ENCODE data around the gene DHX8. TPM values are rescaled to one million over a fixed set of nuclear protein-coding genes. Genes with fewer than 3 reads are reported as not detected.

The DHX8 gene
- total RNA-seq, 4 donors from 2014 or later = 31.4 to 864 (median 78.8) TPM

DNA sequence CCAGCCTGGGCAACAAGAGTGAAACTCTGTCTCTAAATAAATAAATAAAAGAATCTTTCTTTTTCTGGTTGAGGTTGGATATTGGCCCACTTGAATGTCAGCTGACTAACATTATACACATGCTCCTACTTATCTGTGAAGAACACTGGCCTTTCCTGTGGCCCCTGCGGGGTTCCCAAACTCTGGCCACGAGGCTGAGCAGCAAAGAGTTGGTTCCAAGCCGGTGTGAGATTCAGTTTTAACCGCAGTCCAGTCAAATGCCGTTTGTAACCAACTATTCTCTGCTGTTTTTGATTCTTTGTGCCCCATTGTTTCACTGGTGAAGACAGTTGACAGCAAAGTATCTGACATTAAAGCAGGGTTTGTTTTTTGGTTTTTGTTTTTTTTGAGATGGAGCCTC is 51.1 kb downstream of the DHX8 start:
- no peaks in the 10 kb centered on the region for H3K9me3 ChIP-seq
- TF ChIP-seq CTCF (IDR thresholded peaks at IDR 0.05) = no peak
- TF ChIP-seq POLR2A (IDR thresholded peaks at IDR 0.05) = no peak
- no peak overlapping the region for H3K4me3 ChIP-seq (replicated peaks in 1 of 3)
- H3K4me1 ChIP-seq = peaks cover 17 to 25% of the 10 kb centered on the region in 2 donors
- DNase-seq = no peak
- H3K27me3 ChIP-seq = no peaks in the 10 kb centered on the region
- H3K27ac ChIP-seq = no peak overlapping the region
- intact Hi-C loops (cut with DNase I) = no loop called here
- 89 to 91% methylated on average over 5 of the region's 5 CpGs for WGBS, 2 donors
- no peaks in the 10 kb centered on the region for H3K36me3 ChIP-seq

GRCh38 chr17:43536236-43536992 is 52.6 kb downstream of the DHX8 start:
- intact Hi-C loops (cut with DNase I) = no loop called here
- WGBS, 2 donors = 87 to 88% methylated on average over 6 of the region's 6 CpGs

GRCh38 chr17:43540821-43541674 is 57.3 kb downstream of the DHX8 start:
- Histone ChIP-seq H3K4me1 (peaks cover 8 to 21% of the 10 kb centered on the region in 2 donors), H3K4me3 (replicated peaks in 1 of 3) (no peak overlapping the region), H3K27ac (no peak overlapping the region), H3K27me3 (no peaks in the 10 kb centered on the region), H3K36me3 (no peaks in the 10 kb centered on the region), H3K9me3 (no peaks in the 10 kb centered on the region)
- TF ChIP-seq CTCF (IDR thresholded peaks at IDR 0.05) (no peak), POLR2A (IDR thresholded peaks at IDR 0.05) (no peak)
- 72 to 83% methylated on average over 11 of the region's 11 CpGs for WGBS, 2 donors
- intact Hi-C loops (cut with DNase I) = no loop called here
- DNase-seq = no peak

More at GRCh38 chr17:43536236-43536992, 52.6 kb downstream of the DHX8 start:
- TF ChIP-seq POLR2A (IDR thresholded peaks at IDR 0.05) (no peak), CTCF (IDR thresholded peaks at IDR 0.05) (no peak)
- H3K4me3 ChIP-seq (replicated peaks in 1 of 3) = no peak overlapping the region
- no peaks in the 10 kb centered on the region for H3K36me3 ChIP-seq
- no peak for DNase-seq
- H3K27me3 ChIP-seq = no peaks in the 10 kb centered on the region
- H3K4me1 ChIP-seq = peaks cover 4 to 12% of the 10 kb centered on the region in 2 donors
- H3K9me3 ChIP-seq = no peaks in the 10 kb centered on the region
- no peak overlapping the region for H3K27ac ChIP-seq

DNA sequence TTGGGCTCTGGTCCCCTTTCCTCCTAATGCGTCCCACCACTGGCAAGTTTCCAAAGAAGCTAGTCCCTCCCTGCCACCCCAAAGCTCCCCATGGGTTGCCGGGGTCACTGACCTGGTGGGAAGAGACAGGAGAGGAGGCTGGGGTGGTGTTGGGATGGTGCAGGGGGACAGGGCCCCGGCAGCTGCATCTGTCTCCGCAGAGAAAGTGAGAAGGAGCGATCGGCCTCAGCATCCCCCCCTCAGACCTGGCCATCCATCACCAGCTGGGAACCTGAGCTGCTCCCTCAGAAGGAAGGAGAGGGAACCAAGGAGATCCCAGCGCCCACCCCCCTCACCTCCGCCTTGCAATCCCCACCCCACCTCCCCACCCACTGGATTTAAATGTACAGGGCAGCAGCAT is 59.1 kb downstream of the DHX8 start:
- Histone ChIP-seq H3K36me3 (no peaks in the 10 kb centered on the region), H3K27me3 (no peaks in the 10 kb centered on the region), H3K27ac (no peak overlapping the region), H3K4me1 (peaks cover 14 to 25% of the 10 kb centered on the region in 2 donors), H3K9me3 (no peaks in the 10 kb centered on the region), H3K4me3 (replicated peaks in 1 of 3) (no peak overlapping the region)
- 80% methylated on average over 5 of the region's 8 CpGs for WGBS, 2 donors
- intact Hi-C loops (cut with DNase I) = no loop called here
- no peak for TF ChIP-seq POLR2A (IDR thresholded peaks at IDR 0.05)
- no peak for TF ChIP-seq CTCF (IDR thresholded peaks at IDR 0.05)
- DNase-seq = no peak

DNA sequence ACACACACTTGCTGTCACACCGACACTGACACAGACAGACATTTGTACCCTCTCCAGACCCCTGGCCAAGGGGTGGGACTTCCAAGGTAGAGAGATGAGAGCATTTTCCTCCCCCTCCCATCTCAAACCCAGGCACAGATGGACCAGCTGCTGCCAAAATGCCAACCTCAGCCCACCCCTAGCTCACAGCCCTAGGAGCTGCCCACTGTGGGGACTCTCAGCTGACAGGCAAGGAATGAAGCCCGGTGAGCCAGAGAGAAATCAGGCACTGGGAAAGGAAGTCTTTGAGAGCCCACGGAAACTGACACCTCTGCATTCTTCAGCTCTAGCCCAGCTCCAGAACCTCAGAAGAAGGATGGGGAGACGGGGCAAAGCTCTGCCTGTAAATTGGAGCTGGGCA is 59.5 kb downstream of the DHX8 start:
- no peaks in the 10 kb centered on the region for H3K9me3 ChIP-seq
- intact Hi-C loops (cut with DNase I) = no loop called here
- WGBS, 2 donors = 52 to 64% methylated on average over 4 of the region's 4 CpGs
- peaks cover 14 to 25% of the 10 kb centered on the region in 2 donors for H3K4me1 ChIP-seq
- DNase-seq = no peak
- no peak overlapping the region for H3K4me3 ChIP-seq (replicated peaks in 1 of 3)
- no peaks in the 10 kb centered on the region for H3K36me3 ChIP-seq
- H3K27me3 ChIP-seq = no peaks in the 10 kb centered on the region
- no peak overlapping the region for H3K27ac ChIP-seq
- no peak for TF ChIP-seq CTCF (IDR thresholded peaks at IDR 0.05)
- no peak for TF ChIP-seq POLR2A (IDR thresholded peaks at IDR 0.05)

All from thyroid gland (tissue), 4 donors.